Activated CD4-positive, alpha-beta T cell treated with anti-CD3 and anti-CD28 coated beads, Interleukin-2, amount 10 ng/mL, durations not matched to agents 7 days and 5 days (primary cell): ENCODE measurements around the gene ISM1. TPM values are rescaled to one million over a fixed set of nuclear protein-coding genes. Genes with fewer than 3 reads are reported as not detected.

Source experiments
- CTCF ChIA-PET: fragments of 350-600 bp; sonication (Branson Sonifier 250); formaldehyde crosslinking; loops from one replicate; lab custom pipeline; 2021; ENCODE audit warnings: antibody characterized with exemption; lab: Charles Lee
- POLR2A ChIA-PET: fragments of 350-600 bp; sonication (Branson Sonifier 250); formaldehyde crosslinking; loops from one replicate; lab custom pipeline; 2021; ENCODE audit warnings: antibody characterized with exemption; lab: Charles Lee
- DNase-seq: peaks from one replicate; pipeline ENCODE4 v3.0.0-alpha.2; 2020
- H3K27ac Mint-ChIP-seq: one replicate; pipeline ENCODE4 v1.8.0; 2021; ENCODE audit warnings: mild to moderate bottlenecking, moderate library complexity, mixed read lengths
- H3K27me3 Mint-ChIP-seq: one replicate; pipeline ENCODE4 v1.8.0; 2021; ENCODE audit warnings: mixed read lengths
- H3K36me3 Mint-ChIP-seq: one replicate; pipeline ENCODE4 v1.8.0; 2021; ENCODE audit warnings: low read depth, mixed read lengths
- H3K4me1 Mint-ChIP-seq: one replicate; pipeline ENCODE4 v1.8.0; 2021; ENCODE audit warnings: mixed read lengths
- H3K4me3 Mint-ChIP-seq: one replicate; pipeline ENCODE4 v1.8.0; 2021; ENCODE audit warnings: mild to moderate bottlenecking, moderate library complexity, mixed read lengths
- H3K9me3 Mint-ChIP-seq: one replicate; pipeline ENCODE4 v1.8.0; 2021; ENCODE audit warnings: mixed read lengths
- total RNA-seq, 2 experiments: library from RNA; stranded (reverse); gene quantifications; one replicate each; pipeline ENCODE4 v1.2.3, GENCODE V29; 2021

The ISM1 gene
- total RNA-seq, 2 experiments from 2014 or later: 1.3 to 1.4 TPM

GRCh38 chr20:13341737-13342393, 120.8 kb downstream of the ISM1 start:
- no peaks in the 10 kb centered on the region for H3K4me1 Mint-ChIP-seq
- H3K9me3 Mint-ChIP-seq: no peaks in the 10 kb centered on the region
- no peak for DNase-seq
- POLR2A ChIA-PET: no interaction called here
- no peak overlapping the region for H3K4me3 Mint-ChIP-seq
- no peak overlapping the region for H3K27ac Mint-ChIP-seq
- no peaks in the 10 kb centered on the region for H3K27me3 Mint-ChIP-seq
- CTCF ChIA-PET: interaction anchor here (1.1 kb wide), 1 partner anchor 18 kb away, joined by 3 read pairs; no protein-coding TSS in a partner anchor
- H3K36me3 Mint-ChIP-seq: no peaks in the 10 kb centered on the region

GRCh38 chr20:13342469-13343242, 121.6 kb downstream of the ISM1 start:
- POLR2A ChIA-PET: no interaction called here

GRCh38 chr20:13344671-13345070, 123.6 kb downstream of the ISM1 start:
- ChIA-PET POLR2A (no interaction called here), CTCF (no interaction called here)
- Mint-ChIP-seq H3K27ac (no peak overlapping the region), H3K36me3 (no peaks in the 10 kb centered on the region), H3K27me3 (no peaks in the 10 kb centered on the region), H3K4me3 (no peak overlapping the region), H3K4me1 (no peaks in the 10 kb centered on the region), H3K9me3 (no peaks in the 10 kb centered on the region)
- DNase-seq: no peak

More at GRCh38 chr20:13342469-13343242, 121.6 kb downstream of the ISM1 start:
- Mint-ChIP-seq H3K9me3 (no peaks in the 10 kb centered on the region), H3K4me1 (no peaks in the 10 kb centered on the region), H3K27ac (no peak overlapping the region), H3K27me3 (no peaks in the 10 kb centered on the region), H3K4me3 (no peak overlapping the region), H3K36me3 (no peaks in the 10 kb centered on the region)
- no peak for DNase-seq
- CTCF ChIA-PET: interaction anchor here (1.1 kb wide), 1 partner anchor 18 kb away, joined by 3 read pairs; no protein-coding TSS in a partner anchor

- CTCF ChIA-PET: no interaction called here
- Mint-ChIP-seq H3K4me3 (no peak overlapping the region), H3K27me3 (no peaks in the 10 kb centered on the region), H3K36me3 (no peaks in the 10 kb centered on the region), H3K9me3 (no peaks in the 10 kb centered on the region), H3K27ac (no peak overlapping the region), H3K4me1 (no peaks in the 10 kb centered on the region)
- DNase-seq: no peak
- POLR2A ChIA-PET: no interaction called here
These were observed 127.5 kb downstream of the ISM1 start for GRCh38 chr20:13348311-13349234.

GRCh38 chr20:13349235-13349604, 128.1 kb downstream of the ISM1 start:
- no peaks in the 10 kb centered on the region for H3K4me1 Mint-ChIP-seq
- no peaks in the 10 kb centered on the region for H3K9me3 Mint-ChIP-seq
- H3K4me3 Mint-ChIP-seq: no peak overlapping the region
- ChIA-PET CTCF (no interaction called here), POLR2A (no interaction called here)
- H3K27ac Mint-ChIP-seq: no peak overlapping the region
- H3K36me3 Mint-ChIP-seq: no peaks in the 10 kb centered on the region
- H3K27me3 Mint-ChIP-seq: no peaks in the 10 kb centered on the region
- DNase-seq: no peak

Other genes starting within 250 kb of the ISM1 start
- 1 to 10 TPM; 1.1 to 1.2 TPM for gene SPTLC3, start 212.3 kb upstream of the ISM1 start, total RNA-seq